Activated CD4-positive, CD25-positive, alpha-beta regulatory T cell treated with anti-CD3 and anti-CD28 coated beads, Interleukin-2, amount 50 U/mL, for 16 hours (primary cell): ENCODE measurements around the gene ARID5A.

Source experiments
- DNase-seq: peaks from one replicate; pipeline ENCODE4 v3.0.0-alpha.2; 2020; ENCODE audit warnings: low read depth, low spot score

ARID5A gene

GRCh38 chr2:96507957-96508520, 28.5 kb upstream of the ARID5A start:
- DNase-seq, result peak; percentile 74

GRCh38 chr2:96508521-96509113, 27.9 kb upstream of the ARID5A start:
- no peak for DNase-seq

GRCh38 chr2:96509114-96509846, 27.3 kb upstream of the ARID5A start:
- DNase-seq, result no peak

GRCh38 chr2:96509847-96510230, 26.7 kb upstream of the ARID5A start:
- no peak for DNase-seq

- DNase-seq, result no peak
These were observed 25.5 kb upstream of the ARID5A start for GRCh38 chr2:96510931-96511595.

GRCh38 chr2:96511851-96512250, 24.7 kb upstream of the ARID5A start:
- DNase-seq, result no peak

- DNase-seq, result no peak
These were observed 24.2 kb upstream of the ARID5A start for GRCh38 chr2:96512341-96512740.

GRCh38 chr2:96514521-96514920, 22.0 kb upstream of the ARID5A start:
- no peak for DNase-seq

GRCh38 chr2:96517079-96517478, 19.5 kb upstream of the ARID5A start:
- DNase-seq, result no peak

GRCh38 chr2:96520231-96520630, 16.3 kb upstream of the ARID5A start:
- DNase-seq, result no peak

- DNase-seq, result no peak
These were observed 15.9 kb upstream of the ARID5A start for GRCh38 chr2:96520697-96521096.

GRCh38 chr2:96521219-96521618, 15.3 kb upstream of the ARID5A start:
- DNase-seq, result no peak

GRCh38 chr2:96522304-96523203, 14.0 kb upstream of the ARID5A start:
- no peak for DNase-seq

GRCh38 chr2:96523659-96524481, 12.7 kb upstream of the ARID5A start:
- no peak for DNase-seq

GRCh38 chr2:96524482-96525210, 11.9 kb upstream of the ARID5A start:
- DNase-seq, result no peak

- no peak for DNase-seq
These were observed 11.4 kb upstream of the ARID5A start for GRCh38 chr2:96525211-96525507.

- no peak for DNase-seq
These were observed 10.4 kb upstream of the ARID5A start for GRCh38 chr2:96526101-96526591.

- DNase-seq, result no peak
These were observed 9.8 kb upstream of the ARID5A start for GRCh38 chr2:96526615-96527285.

- DNase-seq, result peak; percentile 40
These were observed 9.1 kb upstream of the ARID5A start for GRCh38 chr2:96527286-96528005.
